Mesendoderm (in vitro differentiated cells): ENCODE measurements around the gene LANCL1. TPM values are rescaled to one million over a fixed set of nuclear protein-coding genes. Genes with fewer than 3 reads are reported as not detected.
A peak's percentile ranks its signal among the peaks of the same experiment; 100 is the strongest.

Experiments used
- DNase-seq: peaks from one replicate; pipeline ENCODE4 v3.0.0; 2013
- H2AK5ac ChIP-seq: 2 replicates; pipeline ENCODE4 v1.6.1; 2013; ENCODE audit warnings: low read length, inconsistent platforms
- H2BK120ac ChIP-seq: 2 replicates; pipeline ENCODE4 v1.6.1; 2013; ENCODE audit warnings: low read depth, mild to moderate bottlenecking, low read length, moderate library complexity, mixed read lengths
- H2BK15ac ChIP-seq: replicated peaks from 2 replicates; pipeline ENCODE4 v1.6.1; 2013; ENCODE audit warnings: low read depth, mild to moderate bottlenecking, moderate library complexity
- H2BK5ac ChIP-seq: 2 replicates; pipeline ENCODE4 v1.6.1; 2013; ENCODE audit warnings: low read length, inconsistent platforms
- H3K18ac ChIP-seq: 2 replicates; pipeline ENCODE4 v1.6.1; 2013; ENCODE audit warnings: mild to moderate bottlenecking, low read length, mixed read lengths
- H3K23ac ChIP-seq: one replicate; pipeline ENCODE4 v1.6.1; 2013; ENCODE audit warnings: low read length
- H3K27ac ChIP-seq: 2 replicates; pipeline ENCODE4 v1.5.1; 2013; ENCODE audit warnings: low read depth, mild to moderate bottlenecking, inconsistent platforms, low read length, moderate library complexity
- H3K27me3 ChIP-seq: 2 replicates; pipeline ENCODE4 v1.6.1; 2013; ENCODE audit warnings: low read length, control low read depth, mild to moderate bottlenecking, inconsistent platforms; ENCODE audit not compliant: insufficient read depth, poor library complexity
- H3K36me3 ChIP-seq: 2 replicates; pipeline ENCODE4 v1.6.1; 2013; ENCODE audit warnings: low read length, inconsistent platforms; ENCODE audit not compliant: control insufficient read depth, insufficient read depth
- H3K4ac ChIP-seq: one replicate; pipeline ENCODE4 v1.6.1; 2013; ENCODE audit warnings: low read depth, mild to moderate bottlenecking, low read length, moderate library complexity
- H3K4me1 ChIP-seq: 2 replicates; pipeline ENCODE4 v1.6.1; 2013; ENCODE audit warnings: low read depth, low read length, inconsistent platforms; ENCODE audit not compliant: control insufficient read depth
- H3K4me2 ChIP-seq: 2 replicates; pipeline ENCODE4 v1.6.1; 2013; ENCODE audit warnings: low read length
- H3K4me3 ChIP-seq: 2 replicates; pipeline ENCODE4 v1.5.1; 2013; ENCODE audit warnings: mild to moderate bottlenecking, low read length
- H3K56ac ChIP-seq: one replicate; pipeline ENCODE4 v1.6.1; 2013; ENCODE audit warnings: low read length
- H3K79me1 ChIP-seq: 2 replicates; pipeline ENCODE4 v1.6.1; 2013; ENCODE audit warnings: low read length, inconsistent platforms
- H3K79me2 ChIP-seq: 2 replicates; pipeline ENCODE4 v1.6.1; 2013; ENCODE audit warnings: mild to moderate bottlenecking, low read length; ENCODE audit not compliant: control insufficient read depth, insufficient read depth
- H3K9ac ChIP-seq: 2 replicates; pipeline ENCODE4 v1.6.1; 2013; ENCODE audit warnings: low read length, inconsistent platforms
- H4K5ac ChIP-seq: one replicate; pipeline ENCODE4 v1.6.1; 2013; ENCODE audit warnings: low read length
- H4K8ac ChIP-seq: one replicate; pipeline ENCODE4 v1.6.1; 2013; ENCODE audit warnings: low read depth, mild to moderate bottlenecking, control low read depth, low read length, moderate library complexity
- WGBS: extraction: QIAGEN DNeasy Blood & Tissue Kit; methylation state at CpG from one replicate; pipeline ENCODE4 v1.1.7; 2013; ENCODE audit warnings: low lambda C conversion rate, missing lambda C conversion rate; ENCODE audit not compliant: insufficient coverage; ENCODE audit errors: extremely low coverage; 5-methylcytosine and 5-hydroxymethylcytosine counted together
- polyA plus RNA-seq, 2 experiments: library from polyadenylated mRNA; stranded (reverse); fragments of 200-250 nt; gene quantifications; one replicate each; pipeline ENCODE4 v1.2.3, GENCODE V29; 2013

The LANCL1 gene
- 20.9 TPM for polyA plus RNA-seq (2013, experiment 1 of 2)
- polyA plus RNA-seq (2013, experiment 2 of 2), result 21.0 TPM

- no peaks in the 10 kb centered on the region for H3K27me3 ChIP-seq
- DNase-seq, result peak; percentile 94
- peak within 1 kb of the TSS; percentile 56 for H3K4ac ChIP-seq
- peak within 1 kb of the TSS; percentile 87 for H3K9ac ChIP-seq
- H2AK5ac ChIP-seq, result no peak within 1 kb of the TSS
- H3K27ac ChIP-seq, result no peak within 1 kb of the TSS
- H4K8ac ChIP-seq, result no peak within 1 kb of the TSS
- H2BK15ac ChIP-seq, result no peak within 1 kb of the TSS
- H3K18ac ChIP-seq, result no peak within 1 kb of the TSS
- no peaks in the 10 kb centered on the region for H3K4me1 ChIP-seq
- H2BK120ac ChIP-seq, result no peak within 1 kb of the TSS
- no peaks in the 10 kb centered on the region for H3K36me3 ChIP-seq
- peak within 1 kb of the TSS; percentile 79 for H3K4me3 ChIP-seq
- no peak within 1 kb of the TSS for H2BK5ac ChIP-seq
- no peaks in the 10 kb centered on the region for H3K79me1 ChIP-seq
- no CpG with 5 or more reads among the region's 49 CpGs for WGBS
- peak within 1 kb of the TSS; percentile 40 for H3K4me2 ChIP-seq
- no peak within 1 kb of the TSS for H4K5ac ChIP-seq
- no peaks in the 10 kb centered on the region for H3K79me2 ChIP-seq
- no peak within 1 kb of the TSS for H3K23ac ChIP-seq
- peak within 1 kb of the TSS; percentile 84 for H3K56ac ChIP-seq
These were observed at the start of gene LANCL1 for GRCh38 chr2:210476194-210477128. LANCL1 (minus strand) TSS chr2:210476759; CDS start chr2:210476396, 363 bp downstream.

- H2BK15ac ChIP-seq, result no peak overlapping the region
These were observed 48.0 kb upstream of the LANCL1 start for GRCh38 chr2:210524533-210524932.

GRCh38 chr2:210523650-210524289 lies 47.2 kb upstream of the LANCL1 start:
- Histone ChIP-seq H3K79me2 (no peaks in the 10 kb centered on the region), H3K4ac (no peak overlapping the region), H3K79me1 (no peaks in the 10 kb centered on the region), H3K18ac (no peak overlapping the region), H3K4me2 (no peak overlapping the region), H3K27ac (no peak overlapping the region), H3K36me3 (no peaks in the 10 kb centered on the region), H2AK5ac (no peak overlapping the region), H2BK15ac (no peak overlapping the region), H3K4me1 (no peaks in the 10 kb centered on the region), H4K5ac (no peak overlapping the region), H2BK5ac (no peak overlapping the region), H4K8ac (no peak overlapping the region), H3K56ac (no peak overlapping the region), H3K9ac (no peak overlapping the region), H3K23ac (no peak overlapping the region), H3K4me3 (no peak overlapping the region), H2BK120ac (no peak overlapping the region), H3K27me3 (no peaks in the 10 kb centered on the region)
- no CpG with 5 or more reads among the region's 4 CpGs for WGBS
- no peak for DNase-seq

More at GRCh38 chr2:210524533-210524932, 48.0 kb upstream of the LANCL1 start:
- Histone ChIP-seq H3K4ac (no peak overlapping the region), H3K56ac (no peak overlapping the region), H3K36me3 (no peaks in the 10 kb centered on the region), H3K27ac (no peak overlapping the region), H3K23ac (no peak overlapping the region), H3K4me3 (no peak overlapping the region), H4K5ac (no peak overlapping the region), H3K18ac (no peak overlapping the region), H3K4me2 (no peak overlapping the region), H3K27me3 (no peaks in the 10 kb centered on the region), H3K79me1 (no peaks in the 10 kb centered on the region), H2AK5ac (no peak overlapping the region), H3K4me1 (no peaks in the 10 kb centered on the region), H3K9ac (no peak overlapping the region), H3K79me2 (no peaks in the 10 kb centered on the region), H4K8ac (no peak overlapping the region), H2BK5ac (no peak overlapping the region), H2BK120ac (no peak overlapping the region)
- DNase-seq, result no peak

- Histone ChIP-seq H3K36me3 (no peaks in the 10 kb centered on the region), H3K79me1 (no peaks in the 10 kb centered on the region), H3K4me3 (no peak overlapping the region), H4K8ac (no peak overlapping the region), H3K9ac (no peak overlapping the region), H2BK120ac (no peak overlapping the region), H3K18ac (no peak overlapping the region), H3K27me3 (no peaks in the 10 kb centered on the region), H2BK15ac (no peak overlapping the region), H3K4ac (no peak overlapping the region), H4K5ac (no peak overlapping the region), H3K79me2 (no peaks in the 10 kb centered on the region), H3K4me1 (no peaks in the 10 kb centered on the region), H2AK5ac (no peak overlapping the region), H2BK5ac (no peak overlapping the region), H3K23ac (no peak overlapping the region), H3K27ac (no peak overlapping the region), H3K4me2 (no peak overlapping the region), H3K56ac (no peak overlapping the region)
- no peak for DNase-seq
These were observed 45.8 kb upstream of the LANCL1 start for GRCh38 chr2:210522399-210522798.

- Histone ChIP-seq H3K27me3 (no peaks in the 10 kb centered on the region), H3K79me2 (no peaks in the 10 kb centered on the region), H2AK5ac (no peak overlapping the region), H3K23ac (no peak overlapping the region), H3K27ac (no peak overlapping the region), H3K4ac (no peak overlapping the region), H3K18ac (no peak overlapping the region), H2BK120ac (no peak overlapping the region), H3K56ac (no peak overlapping the region), H3K36me3 (no peaks in the 10 kb centered on the region), H3K4me2 (no peak overlapping the region), H3K4me1 (no peaks in the 10 kb centered on the region), H3K79me1 (no peaks in the 10 kb centered on the region), H4K8ac (no peak overlapping the region), H2BK15ac (no peak overlapping the region), H3K4me3 (no peak overlapping the region), H3K9ac (no peak overlapping the region), H4K5ac (no peak overlapping the region), H2BK5ac (no peak overlapping the region)
- DNase-seq, result no peak
- WGBS, result no CpG with 5 or more reads among the region's 5 CpGs
These were observed 43.0 kb upstream of the LANCL1 start for GRCh38 chr2:210519594-210519993.
